ENCODE results near the gene PRUNE2. TPM values are rescaled to one million over a fixed set of nuclear protein-coding genes. Genes with fewer than 3 reads are reported as not detected.

The PRUNE2 gene
- total RNA-seq, 1 donor = 80.0 TPM

- Histone ChIP-seq H3K4me2 (ENCODE audit: insufficient read depth, low read length) (no peak overlapping the region), H2AFZ (ENCODE audit: low read length) (no peak overlapping the region), H3K27me3 (ENCODE audit: insufficient read depth, low read length) (peaks cover 23% of the 10 kb centered on the region), H3K4me3 (ENCODE audit: insufficient read depth, low read length) (no peak overlapping the region), H4K20me1 (ENCODE audit: insufficient read depth, low read length) (peaks cover 2% of the 10 kb centered on the region), H3K4me1 (ENCODE audit: insufficient read depth, low read length) (peaks cover 12% of the 10 kb centered on the region), H3K36me3 (ENCODE audit: insufficient read depth, low read length) (no peaks in the 10 kb centered on the region), H3K27ac (ENCODE audit: low read depth, low read length) (no peak overlapping the region), H3K79me2 (ENCODE audit: insufficient read depth, low read length) (no peaks in the 10 kb centered on the region), H3K9me3 (ENCODE audit: low read depth, low read length) (no peaks in the 10 kb centered on the region)
- peak; percentile 80 for DNase-seq (ENCODE audit: insufficient read length, low spot score, missing footprints)
- TF ChIP-seq CTCF (IDR thresholded peaks at IDR 0.05; ENCODE audit: extremely low read depth, low read depth, low read length) = no peak
Measured at GRCh38 chr9:76901801-76902200, 4.1 kb downstream of the PRUNE2 start.

GRCh38 chr9:76900884-76901440, 5.0 kb downstream of the PRUNE2 start:
- Histone ChIP-seq H3K4me3 (ENCODE audit: insufficient read depth, low read length) (no peak overlapping the region), H3K27ac (ENCODE audit: low read depth, low read length) (no peak overlapping the region)
- DNase-seq (ENCODE audit: insufficient read length, low spot score, missing footprints) = no peak

GRCh38 chr9:76898786-76899185, 7.1 kb downstream of the PRUNE2 start:
- H3K27ac ChIP-seq (ENCODE audit: low read depth, low read length) = no peak overlapping the region
- no peaks in the 10 kb centered on the region for H3K4me1 ChIP-seq (ENCODE audit: insufficient read depth, low read length)
- no peaks in the 10 kb centered on the region for H3K79me2 ChIP-seq (ENCODE audit: insufficient read depth, low read length)
- no peak overlapping the region for H3K4me3 ChIP-seq (ENCODE audit: insufficient read depth, low read length)
- H3K9me3 ChIP-seq (ENCODE audit: low read depth, low read length) = no peaks in the 10 kb centered on the region
- no peak for DNase-seq (ENCODE audit: insufficient read length, low spot score, missing footprints)
- H3K36me3 ChIP-seq (ENCODE audit: insufficient read depth, low read length) = no peaks in the 10 kb centered on the region
- H3K4me2 ChIP-seq (ENCODE audit: insufficient read depth, low read length) = no peak overlapping the region
- no peak for TF ChIP-seq CTCF (IDR thresholded peaks at IDR 0.05; ENCODE audit: extremely low read depth, low read depth, low read length)
- peaks cover 7% of the 10 kb centered on the region for H3K27me3 ChIP-seq (ENCODE audit: insufficient read depth, low read length)
- H2AFZ ChIP-seq (ENCODE audit: low read length) = no peak overlapping the region
- H4K20me1 ChIP-seq (ENCODE audit: insufficient read depth, low read length) = no peaks in the 10 kb centered on the region

More at GRCh38 chr9:76900884-76901440, 5.0 kb downstream of the PRUNE2 start:
- H3K27me3 ChIP-seq (ENCODE audit: insufficient read depth, low read length) = peaks cover 23% of the 10 kb centered on the region
- TF ChIP-seq CTCF (IDR thresholded peaks at IDR 0.05; ENCODE audit: extremely low read depth, low read depth, low read length) = no peak
- H3K36me3 ChIP-seq (ENCODE audit: insufficient read depth, low read length) = no peaks in the 10 kb centered on the region
- H2AFZ ChIP-seq (ENCODE audit: low read length) = no peak overlapping the region
- no peaks in the 10 kb centered on the region for H3K79me2 ChIP-seq (ENCODE audit: insufficient read depth, low read length)
- H3K4me1 ChIP-seq (ENCODE audit: insufficient read depth, low read length) = peaks cover 12% of the 10 kb centered on the region
- no peak overlapping the region for H3K4me2 ChIP-seq (ENCODE audit: insufficient read depth, low read length)
- no peaks in the 10 kb centered on the region for H3K9me3 ChIP-seq (ENCODE audit: low read depth, low read length)
- no peaks in the 10 kb centered on the region for H4K20me1 ChIP-seq (ENCODE audit: insufficient read depth, low read length)

- Histone ChIP-seq H2AFZ (ENCODE audit: low read length) (no peak overlapping the region), H3K27ac (ENCODE audit: low read depth, low read length) (no peak overlapping the region), H4K20me1 (ENCODE audit: insufficient read depth, low read length) (no peaks in the 10 kb centered on the region), H3K4me1 (ENCODE audit: insufficient read depth, low read length) (no peaks in the 10 kb centered on the region), H3K27me3 (ENCODE audit: insufficient read depth, low read length) (peaks cover 7% of the 10 kb centered on the region), H3K4me2 (ENCODE audit: insufficient read depth, low read length) (no peak overlapping the region), H3K36me3 (ENCODE audit: insufficient read depth, low read length) (no peaks in the 10 kb centered on the region), H3K4me3 (ENCODE audit: insufficient read depth, low read length) (no peak overlapping the region), H3K9me3 (ENCODE audit: low read depth, low read length) (no peaks in the 10 kb centered on the region), H3K79me2 (ENCODE audit: insufficient read depth, low read length) (no peaks in the 10 kb centered on the region)
- no peak for DNase-seq (ENCODE audit: insufficient read length, low spot score, missing footprints)
- no peak for TF ChIP-seq CTCF (IDR thresholded peaks at IDR 0.05; ENCODE audit: extremely low read depth, low read depth, low read length)
Measured at GRCh38 chr9:76897804-76898525, 7.9 kb downstream of the PRUNE2 start.

Measured in osteoblast (primary cell).